NCI-H1417 treated with DMSO at 0.1 percent for 48 hours (cell line): ENCODE data around the gene PCBD1.
"Not testable (repeated sequence)": the region's sequence is repeated elsewhere in the genome, so short reads cannot be mapped to it uniquely, and the experiment has no call there.

ENCODE experiments used
- DNase-seq: peaks from one replicate; lab custom pipeline; 2025; lab: John Stamatoyannopoulos, UW

The PCBD1 gene

GRCh38 chr10:70863470-70864160, 24.8 kb downstream of the PCBD1 start:
- no peak for DNase-seq

GRCh38 chr10:70861495-70862197, 26.7 kb downstream of the PCBD1 start:
- DNase-seq: not testable (repeated sequence)

- DNase-seq: no peak
Measured at GRCh38 chr10:70858759-70859158, 29.6 kb downstream of the PCBD1 start.

GRCh38 chr10:70856454-70856853, 31.9 kb downstream of the PCBD1 start:
- no peak for DNase-seq

GRCh38 chr10:70853457-70853856, 34.9 kb downstream of the PCBD1 start:
- DNase-seq: no peak

GRCh38 chr10:70853038-70853437, 35.3 kb downstream of the PCBD1 start:
- DNase-seq: no peak

GRCh38 chr10:70851597-70852475, 36.5 kb downstream of the PCBD1 start:
- DNase-seq: no peak

GRCh38 chr10:70850097-70850496, 38.3 kb downstream of the PCBD1 start:
- DNase-seq: no peak

GRCh38 chr10:70849582-70850016, 38.8 kb downstream of the PCBD1 start:
- no peak for DNase-seq

- DNase-seq: no peak
Measured at GRCh38 chr10:70847659-70848360, 40.6 kb downstream of the PCBD1 start.

GRCh38 chr10:70846795-70847194, 41.6 kb downstream of the PCBD1 start:
- DNase-seq: no peak

GRCh38 chr10:70845816-70846215, 42.5 kb downstream of the PCBD1 start:
- DNase-seq: no peak

GRCh38 chr10:70845256-70845655, 43.1 kb downstream of the PCBD1 start:
- DNase-seq: no peak

GRCh38 chr10:70843776-70844489, 44.4 kb downstream of the PCBD1 start:
- no peak for DNase-seq

- no peak for DNase-seq
Measured at GRCh38 chr10:70843333-70843732, 45.0 kb downstream of the PCBD1 start.

GRCh38 chr10:70840836-70841235, 47.5 kb downstream of the PCBD1 start:
- DNase-seq: no peak

- DNase-seq: no peak
Measured at GRCh38 chr10:70838270-70838805, 50.0 kb downstream of the PCBD1 start.

GRCh38 chr10:70837660-70838059, 50.7 kb downstream of the PCBD1 start:
- no peak for DNase-seq

GRCh38 chr10:70836319-70836718, 52.0 kb downstream of the PCBD1 start:
- DNase-seq: no peak

GRCh38 chr10:70834441-70835151, 53.8 kb downstream of the PCBD1 start:
- DNase-seq: no peak
